Left ventricle myocardium superior (tissue), 1 donor: ENCODE measurements around the gene GYG1. TPM values are rescaled to one million over a fixed set of nuclear protein-coding genes. Genes with fewer than 3 reads are reported as not detected.
"Not testable (repeated sequence)": the region's sequence is repeated elsewhere in the genome, so short reads cannot be mapped to it uniquely, and the experiment has no call there.

Source experiments
- ATAC-seq: fragments of 200-7000 bp; cut with Tn5 transposase; one replicate; pipeline ENCODE4 v1.9.1; 2020; ENCODE audit warnings: mild to moderate bottlenecking, moderate library complexity
- DNase-seq: peaks from one replicate; pipeline ENCODE4 v3.0.0-alpha.2; 2020
- intact Hi-C: fragments of 100-400 bp; cut with micrococcal nuclease; formaldehyde crosslinking; loops from one replicate; pipeline ENCODE4 v1.11.0; 2022
- total RNA-seq: library from RNA; stranded (reverse); fragmentation: NEBNext Ultra II Directional; extraction: Animal tissue kit (Norgen Biotek cat#: 25700); gene quantifications from one replicate; pipeline ENCODE4 v1.2.1, GENCODE V29; 2021
- donor health status: DM: no; HTN: yes; CAD: no; lungs with severe emphysema.

The GYG1 gene
- total RNA-seq, 1 donor from 2014 or later = 179 TPM

DNA sequence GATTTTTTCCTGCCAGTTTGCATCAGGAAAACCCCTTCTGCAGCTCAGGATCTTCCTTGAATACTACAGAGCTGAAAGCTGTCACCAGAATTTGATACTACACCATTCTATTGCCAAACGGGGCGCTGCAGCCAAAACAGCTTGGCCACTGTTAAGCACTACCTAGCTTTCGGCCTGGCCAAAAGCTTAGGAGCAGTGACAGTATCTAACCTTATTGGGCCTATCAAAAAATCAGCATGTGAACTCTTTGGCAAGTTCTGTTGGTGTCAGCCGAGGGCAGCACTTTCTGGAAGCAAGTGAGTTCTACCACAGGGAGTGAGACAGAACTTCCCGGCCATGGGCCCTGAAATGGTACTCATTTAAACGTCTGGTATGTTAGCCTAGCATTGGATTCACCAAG lies 16.1 kb upstream of the GYG1 start:
- ATAC-seq (peak; percentile 96), DNase-seq (peak; percentile 79)
- intact Hi-C loops = no loop called here

- ATAC-seq (peak; percentile 92), DNase-seq (no peak)
- intact Hi-C loops = no loop called here
Measured at GRCh38 chr3:148975696-148976095, 15.6 kb upstream of the GYG1 start.

GRCh38 chr3:148981273-148981672 lies 10.1 kb upstream of the GYG1 start:
- intact Hi-C loops = no loop called here
- no peak for DNase-seq
- ATAC-seq = no peak

DNA sequence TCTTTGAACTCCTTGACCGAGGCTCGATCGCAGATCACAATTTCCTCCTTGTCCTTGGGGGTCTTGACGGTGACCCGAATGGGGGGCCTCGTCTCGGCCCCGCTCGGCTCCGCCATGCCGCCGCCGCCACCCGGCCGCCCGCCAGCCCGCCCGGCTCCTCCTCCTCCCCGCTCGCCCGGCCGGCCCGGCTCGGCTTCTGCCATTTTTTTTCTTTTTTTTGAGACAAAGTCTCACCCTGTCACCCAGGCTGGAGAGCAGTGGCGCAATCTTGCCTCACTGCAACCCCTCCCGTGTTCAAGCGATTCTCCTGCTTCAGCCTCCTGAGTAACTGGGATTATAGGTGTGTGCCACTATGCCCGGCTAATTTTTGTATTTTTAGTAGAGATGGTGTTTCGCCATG lies 3.8 kb upstream of the GYG1 start:
- DNase-seq, ATAC-seq, intact Hi-C loops: not testable (repeated sequence)

- intact Hi-C loops = no loop called here
- ATAC-seq = no peak
Measured at GRCh38 chr3:148990236-148990635, 1.1 kb upstream of the GYG1 start.

GRCh38 chr3:148992027-148992634 lies 791 bp downstream of the GYG1 start:
- intact Hi-C loops = no loop called here
- ATAC-seq = peak; percentile 76
- DNase-seq = peak; percentile 74

More at GRCh38 chr3:148990236-148990635, 1.1 kb upstream of the GYG1 start:
- DNase-seq = no peak

GRCh38 chr3:148992635-148993255 lies 1.4 kb downstream of the GYG1 start:
- ATAC-seq = no peak
- intact Hi-C loops = no loop called here
- DNase-seq = no peak

- DNase-seq (peak; percentile 37), ATAC-seq (peak; percentile 74)
- intact Hi-C loops = no loop called here
Measured at GRCh38 chr3:148997623-148998022, 6.3 kb downstream of the GYG1 start.

DNA sequence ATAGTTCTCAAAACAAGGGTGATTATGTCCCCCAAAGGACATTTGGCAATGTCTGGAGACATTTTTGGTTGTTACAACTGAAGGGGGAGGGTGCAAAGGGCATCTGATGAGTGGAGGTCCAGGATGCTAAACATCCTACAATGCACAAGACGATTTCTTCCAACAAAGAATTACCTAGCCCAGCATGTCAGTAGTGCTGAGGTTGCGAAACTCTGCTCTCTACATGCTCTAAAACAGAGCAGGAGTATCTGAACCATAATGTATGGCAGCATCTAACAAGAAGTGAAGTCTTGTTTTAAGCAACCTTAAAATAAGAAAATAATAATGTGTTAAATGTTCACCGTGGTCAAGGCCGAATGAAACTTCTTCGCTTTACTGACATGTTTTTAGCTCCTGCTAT lies 7.0 kb downstream of the GYG1 start:
- intact Hi-C loops = no loop called here

DNA sequence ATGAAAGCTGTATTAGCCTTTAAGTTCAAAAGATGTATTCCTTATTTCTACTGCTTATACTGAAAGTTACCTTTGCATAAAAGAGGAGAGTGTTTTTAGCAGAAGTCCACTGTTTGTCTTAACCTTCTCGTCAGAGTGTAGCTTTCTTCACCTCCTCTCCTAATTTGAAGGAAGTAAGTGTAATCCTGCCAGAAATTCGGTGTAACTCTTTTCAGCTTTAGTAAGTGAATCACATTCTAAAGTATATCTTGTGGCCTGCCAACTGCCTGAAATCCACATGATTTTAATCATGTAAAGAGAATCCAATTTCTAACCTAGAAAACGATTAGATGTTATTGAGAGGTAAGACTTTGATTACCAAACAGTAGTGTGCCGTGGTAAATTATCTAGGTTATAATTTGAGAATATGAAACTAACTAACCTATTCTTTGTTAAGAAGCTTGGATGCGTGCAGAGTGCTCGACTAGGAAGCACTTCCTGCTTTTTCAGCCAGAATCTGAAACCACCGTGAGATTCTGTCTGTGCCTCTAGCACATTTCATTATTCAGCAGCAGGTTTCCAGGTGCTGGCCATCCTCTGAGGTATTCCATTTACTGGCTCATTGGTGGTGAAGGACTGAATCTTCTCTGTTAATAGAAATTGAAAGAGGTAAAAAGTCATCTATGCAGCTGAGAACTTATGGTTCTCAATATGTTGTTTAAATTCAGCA lies 7.5 kb downstream of the GYG1 start:
- ATAC-seq = no peak
- DNase-seq = no peak
- intact Hi-C loops = no loop called here

More for the DNA sequence above, 7.0 kb downstream of the GYG1 start:
- DNase-seq (no peak), ATAC-seq (peak; percentile 24)

- DNase-seq (no peak), ATAC-seq (peak; percentile 69)
- intact Hi-C loops = no loop called here
Measured at GRCh38 chr3:148999806-149000205, 8.5 kb downstream of the GYG1 start.

DNA sequence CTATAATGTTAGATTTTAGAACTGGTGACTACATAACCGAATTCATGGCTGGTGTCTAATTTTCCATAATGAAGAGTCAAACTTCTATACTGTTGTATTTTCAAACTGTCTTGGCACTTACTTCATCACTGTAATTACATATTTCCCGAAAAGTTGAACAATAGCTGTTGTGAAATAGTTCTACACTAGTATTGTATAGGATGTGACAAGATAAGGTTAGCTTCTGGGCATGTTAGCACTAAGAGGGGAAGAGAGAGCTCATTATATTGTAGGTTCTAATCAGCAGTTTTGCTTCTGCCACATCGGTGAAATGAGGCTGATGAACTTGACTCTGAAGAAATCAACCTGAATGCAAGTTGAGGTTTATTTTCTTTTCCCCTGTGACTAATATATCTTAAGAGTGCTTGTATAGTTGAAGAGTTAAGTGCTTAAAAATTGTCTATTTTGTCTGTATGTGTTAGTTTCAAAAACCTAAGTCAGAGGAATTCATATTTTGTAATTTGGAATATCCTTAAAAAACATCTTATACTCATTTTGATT lies 8.9 kb downstream of the GYG1 start:
- intact Hi-C loops = no loop called here
- no peak for ATAC-seq
- DNase-seq = no peak

DNA sequence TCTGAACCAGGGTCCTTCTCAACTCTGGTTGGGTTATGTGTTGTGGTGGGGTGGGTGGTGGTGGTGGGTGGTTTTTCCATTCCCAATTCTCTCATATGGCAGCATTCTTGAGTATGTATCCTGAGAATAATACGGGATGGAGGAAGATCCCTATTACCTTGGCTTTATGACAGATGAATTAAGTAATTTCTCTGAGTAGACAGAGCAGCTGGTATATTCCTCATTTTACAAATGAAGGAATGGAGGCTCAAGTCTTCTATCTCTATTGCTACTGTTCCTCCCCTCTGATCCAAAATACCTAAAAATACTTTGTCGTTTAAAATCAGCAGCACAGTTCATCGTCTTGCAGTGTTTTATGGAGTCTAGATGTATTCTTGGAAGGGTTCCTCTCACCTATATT lies 10.4 kb downstream of the GYG1 start:
- intact Hi-C loops = no loop called here
- ATAC-seq (no peak), DNase-seq (no peak)

DNA sequence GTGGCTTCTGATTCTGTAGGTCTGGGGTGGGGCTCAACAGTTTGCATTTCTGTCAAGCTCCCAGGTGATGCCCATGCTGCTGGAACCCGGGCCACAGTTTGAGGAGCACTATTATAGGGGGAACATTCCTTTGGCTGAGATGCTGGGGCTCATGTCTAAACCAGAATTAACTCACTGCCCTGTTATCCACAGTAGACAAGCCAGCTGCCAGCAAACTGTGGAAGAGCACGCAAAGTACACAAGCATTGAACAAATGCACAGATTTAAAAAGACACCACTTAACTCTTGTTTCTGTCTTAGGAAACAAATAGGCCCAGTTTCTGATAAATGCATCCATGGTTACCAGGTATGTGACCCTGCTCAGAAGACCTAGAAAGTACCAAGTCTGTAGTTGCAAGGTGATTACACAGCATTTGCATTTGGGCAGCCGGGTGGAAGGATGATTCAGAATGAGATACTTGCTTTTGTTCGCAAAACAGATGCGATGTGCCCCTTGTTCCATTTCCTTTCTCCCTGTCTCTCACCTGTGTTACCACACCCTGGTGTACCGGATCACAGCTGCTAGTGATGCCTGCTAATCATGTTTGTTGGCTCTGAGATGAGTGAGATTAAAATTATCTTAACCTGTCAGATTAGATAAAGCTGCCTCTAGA lies 12.4 kb downstream of the GYG1 start:
- intact Hi-C loops = no loop called here
- ATAC-seq (peak; percentile 34), DNase-seq (no peak)

GRCh38 chr3:149004622-149005021 lies 13.3 kb downstream of the GYG1 start:
- intact Hi-C loops = no loop called here
- ATAC-seq = peak; percentile 61
- peak; percentile 41 for DNase-seq

DNA sequence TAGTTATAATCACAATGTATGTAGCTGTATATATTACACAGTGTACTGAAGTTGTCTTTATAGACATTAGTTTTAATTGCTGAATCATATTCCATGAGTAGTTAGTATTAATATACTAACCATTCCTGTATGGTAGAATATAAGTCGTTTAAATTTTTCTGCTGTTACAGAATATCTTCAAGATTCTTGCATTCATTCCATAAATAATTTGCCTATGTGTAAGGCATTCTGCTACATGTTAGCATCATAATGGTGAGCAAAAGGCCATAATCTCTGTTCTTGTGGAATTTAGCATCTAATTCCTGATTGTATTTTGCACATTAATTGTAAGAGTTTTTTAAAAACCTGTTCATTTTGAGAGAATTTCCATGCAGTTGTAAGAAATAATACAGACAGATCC lies 14.1 kb downstream of the GYG1 start:
- no peak for DNase-seq
- no peak for ATAC-seq
- intact Hi-C loops = no loop called here

DNA sequence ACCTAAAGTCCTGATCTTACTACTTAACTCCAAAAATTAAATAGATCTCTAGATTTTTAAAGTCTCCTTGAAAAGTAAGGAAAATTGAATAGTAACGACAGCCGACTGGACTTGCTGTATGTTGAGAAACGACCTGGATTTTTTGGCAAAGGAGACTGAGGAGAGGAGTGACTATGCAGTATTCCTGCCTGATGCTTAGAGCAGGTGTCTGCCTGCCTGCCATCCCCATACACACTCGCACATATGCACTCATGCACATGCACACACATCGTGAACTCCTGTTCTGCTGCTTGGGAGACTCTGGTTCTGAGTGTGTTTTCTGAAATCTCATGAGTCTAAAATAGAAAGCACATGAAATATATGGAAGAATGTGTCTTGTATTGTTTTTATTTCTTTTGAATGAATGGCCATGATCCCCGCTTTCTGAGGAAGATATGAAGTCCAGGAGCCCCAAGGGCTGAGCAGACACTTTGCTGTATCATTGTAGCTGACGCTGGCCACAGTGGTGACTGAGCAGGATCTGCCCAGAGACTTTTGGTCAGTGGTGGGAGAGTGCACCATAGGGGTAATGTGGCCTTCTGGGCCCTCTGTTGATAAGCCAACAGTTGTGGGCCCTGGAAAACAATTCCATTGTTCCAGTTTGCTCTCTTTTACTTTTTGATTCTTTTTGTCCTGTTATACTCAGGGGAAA lies 16.4 kb downstream of the GYG1 start:
- ATAC-seq (no peak), DNase-seq (no peak)
- intact Hi-C loops = no loop called here

- intact Hi-C loops = no loop called here
- DNase-seq = no peak
- peak; percentile 20 for ATAC-seq
Measured at GRCh38 chr3:149009732-149010131, 18.4 kb downstream of the GYG1 start.

DNA sequence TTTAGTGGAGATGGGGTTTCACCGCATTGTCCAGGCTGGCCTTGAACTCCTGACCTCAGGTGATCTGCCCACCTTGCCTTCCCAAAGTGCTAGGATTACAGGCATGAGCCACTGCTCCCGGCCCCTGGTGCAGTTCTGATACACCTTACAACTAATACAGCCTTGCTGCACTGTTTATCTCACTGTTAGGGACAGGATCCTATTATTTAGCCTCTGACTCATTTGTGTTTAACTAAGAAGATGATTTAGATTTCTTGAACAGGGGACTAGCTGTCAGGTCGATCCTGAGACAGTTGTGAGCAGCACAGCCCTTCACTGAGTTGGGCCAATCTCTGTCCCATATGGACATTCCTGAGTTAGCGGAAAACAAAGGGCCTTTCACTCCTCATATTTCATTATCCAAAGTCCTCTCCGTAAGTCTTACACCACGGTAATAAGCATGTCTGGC lies 19.2 kb downstream of the GYG1 start:
- ATAC-seq (peak; percentile 42), DNase-seq (no peak)
- intact Hi-C loops = no loop called here
